Forelimb muscle (tissue), 1 donor: Measurements from ENCODE around the gene FLT1. TPM values are rescaled to one million over a fixed set of nuclear protein-coding genes. Genes with fewer than 3 reads are reported as not detected.

ENCODE experiments used
- DNase-seq: peaks from one replicate; pipeline ENCODE4 v3.0.0-alpha.2; 2013; ENCODE audit warnings: low read depth
- polyA plus RNA-seq: library from polyadenylated mRNA; unstranded; fragments of 120-200 nt; gene quantifications from one replicate; pipeline ENCODE4 v1.2.1, GENCODE V29; 2013; ENCODE audit not compliant: insufficient read length

The FLT1 gene
- polyA plus RNA-seq, 1 donor = 14.4 TPM

GRCh38 chr13:28488376-28489005, 6.4 kb downstream of the FLT1 start:
- DNase-seq = no peak

- DNase-seq = no peak
Observed at GRCh38 chr13:28485996-28486543, 8.9 kb downstream of the FLT1 start.

- DNase-seq = no peak
Observed at GRCh38 chr13:28485551-28485950, 9.4 kb downstream of the FLT1 start.

- DNase-seq = no peak
Observed at GRCh38 chr13:28485097-28485496, 9.8 kb downstream of the FLT1 start.

GRCh38 chr13:28483313-28483931, 11.5 kb downstream of the FLT1 start:
- DNase-seq = no peak

DNA sequence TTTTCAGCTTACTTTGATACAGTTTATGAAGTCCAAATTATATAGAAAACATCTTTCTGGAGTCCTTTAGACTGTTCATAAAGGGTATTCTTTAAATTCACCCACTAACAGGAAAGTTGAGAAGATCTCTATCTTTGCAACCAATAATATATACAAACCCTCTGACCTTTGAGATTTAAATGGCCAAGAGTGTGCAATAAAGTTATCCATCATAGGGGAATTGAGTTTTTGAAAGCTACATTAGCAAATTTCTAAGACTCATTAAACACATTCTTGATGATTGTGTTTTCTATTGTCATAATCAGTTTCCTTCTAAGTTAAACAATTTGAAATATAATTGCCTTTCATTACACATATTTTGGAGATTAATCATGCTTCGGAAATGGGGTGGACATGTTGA, 15.9 kb downstream of the FLT1 start:
- DNase-seq = no peak

DNA sequence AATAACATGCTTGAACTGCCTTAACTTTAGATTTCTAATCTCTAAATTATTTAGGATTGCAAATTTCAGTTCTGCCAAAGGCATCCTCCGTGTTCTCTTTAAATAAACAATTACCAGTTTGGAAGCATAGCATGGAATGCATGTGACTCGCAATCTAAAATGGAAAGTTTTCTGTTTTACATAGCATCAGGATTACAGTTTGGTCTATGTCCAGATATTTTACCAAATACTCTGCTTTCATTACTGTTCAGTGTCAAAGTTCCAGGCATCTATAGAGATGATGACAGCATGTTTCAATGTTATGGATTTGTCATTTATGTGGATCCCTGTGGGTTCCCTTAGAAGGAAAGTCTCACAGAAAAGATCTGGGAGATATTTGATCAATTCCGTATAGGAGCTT, 16.8 kb downstream of the FLT1 start:
- no peak for DNase-seq

DNA sequence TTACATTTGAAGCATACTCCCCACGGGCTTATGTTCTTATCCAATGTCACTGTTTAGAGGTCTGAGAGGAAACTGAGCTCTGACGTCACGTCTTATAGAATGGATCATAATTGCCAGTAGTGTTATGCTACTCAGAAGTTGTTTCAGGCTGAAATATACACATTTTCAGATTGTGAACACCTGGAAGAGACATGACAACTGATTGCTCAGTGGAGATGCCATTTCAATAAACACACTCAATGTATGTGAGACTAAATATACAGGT, 17.3 kb downstream of the FLT1 start:
- no peak for DNase-seq

DNA sequence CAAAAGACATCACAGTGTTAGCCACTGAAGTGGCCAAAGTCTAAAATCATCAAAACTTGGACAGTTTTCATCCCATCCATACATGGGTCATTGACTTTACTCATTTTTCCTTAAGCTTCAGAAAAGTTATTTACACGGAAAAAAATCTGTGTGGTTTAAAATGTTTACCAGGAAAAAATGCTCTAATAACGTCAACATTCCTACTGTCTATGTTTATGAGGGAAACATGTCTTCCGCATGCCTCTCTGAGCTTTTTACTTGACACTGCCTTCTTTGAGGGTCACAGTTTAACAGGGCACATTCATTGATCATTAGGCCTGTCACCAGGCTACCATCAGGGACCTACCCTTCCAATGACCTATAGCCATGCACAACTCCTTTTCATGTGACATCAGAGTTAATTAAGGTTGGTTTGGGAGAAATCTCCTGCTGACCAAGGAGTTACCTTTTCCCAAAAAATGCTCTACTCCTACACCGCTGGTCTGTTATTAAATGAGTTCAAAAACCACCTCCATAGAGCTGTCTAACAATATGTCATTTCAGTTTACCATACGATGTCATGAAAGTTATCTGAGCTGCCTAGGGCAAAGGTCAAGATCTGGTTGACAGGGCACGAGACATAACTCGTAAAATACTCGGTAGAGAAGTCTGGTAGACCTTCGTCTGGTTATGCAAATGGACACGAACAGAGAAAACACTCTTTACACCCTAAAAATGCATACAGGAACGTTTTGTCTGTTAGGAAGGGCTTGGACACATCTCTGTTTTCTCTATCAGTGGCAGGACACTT, 17.8 kb downstream of the FLT1 start:
- DNase-seq = no peak

DNA sequence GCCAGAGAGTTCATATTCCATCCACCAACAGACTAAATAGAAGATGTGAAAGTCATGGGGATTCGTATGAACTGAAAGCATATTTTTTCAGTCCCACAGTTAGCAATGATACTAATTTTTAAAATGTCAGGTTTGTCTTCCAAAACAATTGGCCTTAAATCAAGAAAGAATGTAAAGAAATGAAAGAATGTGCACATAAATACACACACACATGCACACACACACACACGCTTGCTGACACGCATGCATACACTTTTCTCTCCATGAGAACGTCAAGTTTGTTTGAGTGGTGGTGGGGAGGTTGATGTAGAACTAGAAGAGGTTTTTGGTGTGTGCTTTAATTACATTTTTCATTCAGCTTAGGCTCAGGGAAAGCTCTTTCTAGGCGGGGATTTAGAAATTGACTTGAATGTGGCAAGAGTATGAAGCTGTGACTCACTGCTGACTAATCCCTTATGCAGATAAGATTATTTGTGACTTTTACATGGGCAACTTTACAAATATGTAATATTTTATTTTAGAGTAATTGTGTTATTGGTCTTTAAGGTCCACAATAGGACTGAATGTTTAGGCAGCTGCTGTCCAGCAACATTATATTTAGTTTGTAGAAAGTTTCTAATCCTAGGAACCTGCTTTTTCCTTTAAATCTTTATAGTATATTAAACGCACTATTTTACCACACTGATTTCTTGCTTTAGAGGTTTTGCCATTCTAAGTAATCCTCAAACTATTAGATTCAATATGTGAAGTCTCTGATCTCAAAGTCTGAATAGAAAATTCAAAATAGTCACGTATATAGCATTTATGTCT, 18.8 kb downstream of the FLT1 start:
- DNase-seq = no peak

- DNase-seq = no peak
Observed at GRCh38 chr13:28474491-28475134, 20.3 kb downstream of the FLT1 start.

GRCh38 chr13:28473044-28473443, 21.9 kb downstream of the FLT1 start:
- DNase-seq = no peak

DNA sequence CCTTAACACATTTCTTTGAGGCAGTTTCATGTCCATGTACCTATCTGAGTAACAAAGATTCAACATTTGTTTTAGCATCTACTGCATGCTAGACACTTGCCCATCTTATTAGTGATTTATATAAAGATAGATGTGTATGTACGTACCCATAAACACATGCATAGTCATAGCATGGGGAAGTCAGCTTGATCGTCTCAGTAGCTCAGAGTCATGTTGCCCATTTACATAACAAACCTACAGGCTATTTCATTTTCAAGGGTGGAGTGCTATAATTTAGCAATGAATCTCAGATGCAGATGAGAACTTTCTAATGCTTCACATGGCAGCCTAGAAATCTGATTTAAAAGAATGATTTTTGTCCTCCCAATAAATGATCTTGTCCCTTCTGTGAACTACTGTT, 23.5 kb downstream of the FLT1 start:
- no peak for DNase-seq

GRCh38 chr13:28470296-28470695, 24.6 kb downstream of the FLT1 start:
- DNase-seq = no peak

DNA sequence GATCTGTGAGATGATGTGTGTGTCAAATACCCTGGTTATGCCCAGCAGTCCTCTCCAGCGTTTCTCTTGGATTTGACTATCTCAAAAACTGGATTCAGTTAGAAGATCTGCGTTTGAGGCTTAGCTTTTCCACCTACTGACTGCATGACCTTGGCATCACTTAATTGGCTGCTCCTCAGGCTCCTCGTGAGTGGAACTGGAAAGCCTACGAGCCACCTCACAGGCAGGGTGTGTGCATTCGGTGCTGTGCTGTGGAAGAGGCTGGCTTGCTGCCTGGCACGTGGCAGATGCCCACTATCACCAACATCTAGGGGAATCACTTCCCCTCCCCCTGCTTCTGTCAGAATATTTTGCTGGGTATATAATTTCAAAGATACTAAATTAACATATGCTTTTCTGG, 25.6 kb downstream of the FLT1 start:
- no peak for DNase-seq

- DNase-seq = no peak
Observed at GRCh38 chr13:28468023-28468915, 26.7 kb downstream of the FLT1 start.

GRCh38 chr13:28467034-28467433, 27.9 kb downstream of the FLT1 start:
- DNase-seq = no peak

- no peak for DNase-seq
Observed at GRCh38 chr13:28466151-28466550, 28.8 kb downstream of the FLT1 start.

DNA sequence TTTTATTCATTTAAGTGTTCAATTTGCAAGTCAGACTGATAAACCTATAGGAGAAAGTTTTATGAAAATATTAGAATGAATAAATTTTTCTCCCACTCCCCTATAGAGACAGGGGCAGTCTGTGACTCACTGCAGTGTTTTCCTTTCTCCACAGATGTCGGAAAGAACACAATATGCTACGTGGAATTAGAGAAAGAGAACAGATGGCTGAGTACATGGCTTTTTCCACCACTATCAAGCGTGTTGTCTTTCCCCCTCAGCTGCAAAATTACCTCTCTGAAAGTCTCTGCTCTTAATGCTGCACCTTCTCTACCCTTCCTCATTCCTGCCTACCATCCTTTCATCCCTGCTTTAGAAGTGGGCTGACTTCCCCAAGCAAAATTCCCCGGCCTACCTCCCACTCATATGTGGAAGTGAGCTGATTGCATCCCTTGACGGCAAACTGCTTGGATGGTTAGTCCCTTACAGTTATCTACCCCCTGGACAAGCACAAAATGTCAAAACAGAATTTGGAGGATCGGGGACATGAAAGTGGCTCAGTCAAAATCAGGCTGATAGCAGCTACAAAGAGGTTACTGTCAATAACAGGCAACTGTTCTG, 30.0 kb downstream of the FLT1 start:
- no peak for DNase-seq

- no peak for DNase-seq
Observed at GRCh38 chr13:28463481-28463880, 31.4 kb downstream of the FLT1 start.
